ENCODE data around the gene ARL10. TPM values are rescaled to one million over a fixed set of nuclear protein-coding genes. Genes with fewer than 3 reads are reported as not detected.
"Not testable (repeated sequence)": the region's sequence is repeated elsewhere in the genome, so short reads cannot be mapped to it uniquely, and the experiment has no call there.

Gene ARL10
- total RNA-seq, 1 donor: 13.4 TPM

- no peak for TF ChIP-seq CTCF (IDR thresholded peaks at IDR 0.05; ENCODE audit: insufficient read depth, low read depth, low read length)
- no peak for DNase-seq (ENCODE audit: low read depth)
These were observed 40.6 kb downstream of the ARL10 start for GRCh38 chr5:176405656-176406435.

GRCh38 chr5:176406436-176407052 lies 41.3 kb downstream of the ARL10 start:
- DNase-seq (ENCODE audit: low read depth): no peak
- no peak overlapping the region for H3K4me3 ChIP-seq (ENCODE audit: low read depth, low read length)
- TF ChIP-seq CTCF (IDR thresholded peaks at IDR 0.05; ENCODE audit: insufficient read depth, low read depth, low read length): no peak

More at GRCh38 chr5:176405656-176406435, 40.6 kb downstream of the ARL10 start:
- no peak overlapping the region for H3K4me3 ChIP-seq (ENCODE audit: low read depth, low read length)

- H3K4me3 ChIP-seq (ENCODE audit: low read depth, low read length): no peak overlapping the region
- TF ChIP-seq CTCF (IDR thresholded peaks at IDR 0.05; ENCODE audit: insufficient read depth, low read depth, low read length): no peak
- peak; percentile 62 for DNase-seq (ENCODE audit: low read depth)
These were observed 42.4 kb downstream of the ARL10 start for GRCh38 chr5:176407456-176408251.

- not testable (repeated sequence) for DNase-seq (ENCODE audit: low read depth); H3K4me3 ChIP-seq (ENCODE audit: low read depth, low read length)
These were observed 42.9 kb downstream of the ARL10 start for GRCh38 chr5:176408252-176408573.

- H3K4me3 ChIP-seq (ENCODE audit: low read depth, low read length): no peak overlapping the region
- DNase-seq (ENCODE audit: low read depth): no peak
- no peak for TF ChIP-seq CTCF (IDR thresholded peaks at IDR 0.05; ENCODE audit: insufficient read depth, low read depth, low read length)
These were observed 43.3 kb downstream of the ARL10 start for GRCh38 chr5:176408590-176408989.

- no peak for DNase-seq (ENCODE audit: low read depth)
- no peak for TF ChIP-seq CTCF (IDR thresholded peaks at IDR 0.05; ENCODE audit: insufficient read depth, low read depth, low read length)
- H3K4me3 ChIP-seq (ENCODE audit: low read depth, low read length): no peak overlapping the region
These were observed 44.5 kb downstream of the ARL10 start for GRCh38 chr5:176409765-176410164.
